Chondrocyte (in vitro differentiated cells): Measurements from ENCODE around the gene DHRSX. TPM values are rescaled to one million over a fixed set of nuclear protein-coding genes. Genes with fewer than 3 reads are reported as not detected.
"Not testable (repeated sequence)": the region's sequence is repeated elsewhere in the genome, so short reads cannot be mapped to it uniquely, and the experiment has no call there.

ENCODE experiments used
- DNase-seq: peaks from one replicate; pipeline ENCODE4 v3.0.0; 2021; ENCODE audit warnings: mixed read lengths, low spot score
- H3K27ac Mint-ChIP-seq: one replicate; pipeline ENCODE4 v1.8.0; 2021; ENCODE audit warnings: mild to moderate bottlenecking, moderate library complexity, mixed read lengths; ENCODE audit not compliant: unreplicated experiment
- H3K27me3 Mint-ChIP-seq: 2 replicates; pipeline ENCODE4 v1.8.0; 2021; ENCODE audit warnings: low read depth, mixed read lengths
- H3K36me3 Mint-ChIP-seq: 2 replicates; pipeline ENCODE4 v1.8.0; 2021; ENCODE audit warnings: low read depth, mixed read lengths
- H3K4me1 Mint-ChIP-seq: 2 replicates; pipeline ENCODE4 v1.8.0; 2021; ENCODE audit warnings: low read depth, mild to moderate bottlenecking, mixed read lengths
- H3K4me3 Mint-ChIP-seq: one replicate; pipeline ENCODE4 v1.8.0; 2021; ENCODE audit warnings: mild to moderate bottlenecking, moderate library complexity, mixed read lengths; ENCODE audit not compliant: unreplicated experiment
- H3K9me3 Mint-ChIP-seq: 2 replicates; pipeline ENCODE4 v1.8.0; 2021; ENCODE audit warnings: low read depth, mixed read lengths
- CTCF ChIP-seq: fragments of 200-600 bp; sonication (generic); IDR thresholded peaks from 2 replicates; pipeline ENCODE4 v1.5.0; 2021; ENCODE audit warnings: antibody characterized with exemption, mild to moderate bottlenecking, moderate library complexity
- total RNA-seq: library from RNA; stranded (reverse); gene quantifications from 3 replicates; pipeline ENCODE4 v1.2.1, GENCODE V29; 2021

Gene DHRSX
- total RNA-seq, 1 donor from 2014 or later: 35.2 TPM

DNA sequence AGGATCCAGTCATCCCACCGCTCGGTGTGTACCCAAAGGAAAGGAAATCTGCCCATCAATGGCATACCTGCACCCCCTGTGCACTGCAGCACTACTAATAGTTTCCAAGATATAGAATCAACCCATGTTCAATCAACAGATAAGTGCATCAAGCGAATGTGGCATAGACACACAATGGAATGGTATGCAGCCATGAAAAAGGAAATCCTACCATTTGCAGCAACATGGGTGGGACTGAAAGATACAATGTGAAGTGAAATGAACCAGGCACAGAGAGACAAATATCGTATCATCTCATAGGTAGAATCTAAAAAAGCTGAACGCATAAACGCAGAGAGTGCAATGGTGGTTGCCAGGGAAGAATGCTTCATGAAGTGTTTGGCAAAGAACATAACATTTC, 42.5 kb downstream of the DHRSX start:
- Mint-ChIP-seq H3K27me3 (no peaks in the 10 kb centered on the region), H3K9me3 (no peaks in the 10 kb centered on the region), H3K4me3 (no peak overlapping the region), H3K27ac (no peak overlapping the region), H3K4me1 (peaks cover 24% of the 10 kb centered on the region), H3K36me3 (peaks cover 3% of the 10 kb centered on the region)
- no peak for TF ChIP-seq CTCF
- DNase-seq: no peak

DNA sequence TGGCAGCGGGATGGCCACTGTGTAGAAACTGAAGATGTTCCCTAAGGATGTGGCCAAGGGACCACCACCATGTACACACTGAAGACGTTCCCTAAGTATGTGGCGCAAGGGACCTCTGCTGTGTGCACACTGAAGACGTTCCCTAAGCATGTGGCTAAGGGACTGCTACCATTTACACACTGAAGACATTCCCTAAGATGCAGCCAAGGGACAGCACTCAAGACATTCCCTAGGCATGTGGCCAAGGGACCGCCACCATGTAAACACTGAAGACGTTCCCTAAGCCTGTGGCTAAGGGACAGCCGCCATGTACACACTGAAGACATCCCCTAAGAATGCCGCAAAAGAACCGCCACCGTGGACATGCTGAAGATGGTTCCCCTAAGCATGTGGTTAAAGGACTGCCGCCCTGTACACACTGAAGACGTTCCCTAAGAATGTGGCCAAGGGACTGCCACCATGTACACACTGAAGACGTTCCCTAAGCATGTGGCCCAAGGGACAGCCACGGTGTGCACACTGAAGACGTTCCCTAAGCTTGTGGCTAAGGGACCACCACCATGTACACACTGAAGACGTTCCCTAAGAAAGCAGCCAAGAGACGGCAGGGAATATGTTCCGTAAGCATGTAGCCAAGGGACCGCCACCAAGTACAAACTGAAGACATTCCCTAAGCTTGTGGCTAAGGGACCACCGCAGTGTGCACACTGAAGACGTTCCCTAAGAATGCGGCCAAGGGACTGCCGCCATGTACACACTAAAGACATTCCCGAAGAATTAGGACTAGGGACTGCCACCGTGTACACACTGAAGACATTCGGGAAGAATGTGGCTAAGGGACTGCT, 43.3 kb downstream of the DHRSX start:
- Mint-ChIP-seq H3K4me3 (no peak overlapping the region), H3K4me1 (peaks cover 17% of the 10 kb centered on the region), H3K36me3 (peaks cover 3% of the 10 kb centered on the region), H3K27me3 (no peaks in the 10 kb centered on the region), H3K9me3 (no peaks in the 10 kb centered on the region), H3K27ac (no peak overlapping the region)
- no peak for TF ChIP-seq CTCF
- DNase-seq: no peak

DNA sequence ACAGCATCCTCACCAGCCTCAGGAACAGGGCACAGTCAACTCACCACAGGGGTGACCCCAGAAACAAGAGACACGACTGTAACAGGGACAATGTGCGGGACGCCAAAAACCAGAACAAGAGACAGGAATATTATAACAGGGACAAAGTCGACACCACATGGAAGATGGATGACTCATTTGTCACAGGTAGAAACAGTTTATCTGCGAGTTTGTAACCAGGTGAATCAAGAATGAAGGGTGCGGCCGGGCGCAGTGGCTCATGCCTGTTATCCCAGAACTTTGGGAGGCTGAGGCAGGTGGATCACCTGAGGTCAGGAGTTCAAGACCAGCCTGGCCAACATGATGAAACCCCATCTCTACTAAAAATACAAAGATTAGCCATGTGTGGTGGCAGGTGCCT, 44.7 kb downstream of the DHRSX start:
- H3K4me3 Mint-ChIP-seq, H3K9me3 Mint-ChIP-seq, H3K36me3 Mint-ChIP-seq, H3K27me3 Mint-ChIP-seq: not testable (repeated sequence)
- H3K27ac Mint-ChIP-seq: peak overlapping the region; percentile 13
- H3K4me1 Mint-ChIP-seq: peaks cover 13% of the 10 kb centered on the region
- DNase-seq: peak; percentile 47

GRCh38 chrX:2454620-2455019, 46.2 kb downstream of the DHRSX start:
- not testable (repeated sequence) for H3K9me3 Mint-ChIP-seq
- H3K4me1 Mint-ChIP-seq: peaks cover 23% of the 10 kb centered on the region

DNA sequence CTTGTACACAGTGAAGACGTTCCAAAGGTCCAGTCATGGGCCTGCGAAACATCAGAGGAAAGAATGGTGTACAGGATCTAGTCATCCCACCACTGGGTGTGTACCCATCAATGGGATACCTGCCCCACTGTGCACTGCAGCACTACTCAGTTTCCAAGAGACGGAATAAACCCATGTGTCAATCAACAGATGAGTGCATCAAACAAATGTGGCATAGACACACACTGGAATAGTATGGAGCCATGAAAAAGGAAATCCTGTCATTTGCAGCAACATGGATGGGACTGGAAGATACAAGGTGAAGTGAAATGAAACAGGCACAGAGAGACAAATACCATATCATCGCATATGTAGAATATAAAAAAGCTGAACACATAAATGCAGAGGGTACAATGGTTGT, 48.0 kb downstream of the DHRSX start:
- no peak for TF ChIP-seq CTCF
- no peak for DNase-seq
- peaks cover 23% of the 10 kb centered on the region for H3K4me1 Mint-ChIP-seq

More at GRCh38 chrX:2454620-2455019, 46.2 kb downstream of the DHRSX start:
- not testable (repeated sequence) for H3K36me3 Mint-ChIP-seq, H3K27ac Mint-ChIP-seq, H3K27me3 Mint-ChIP-seq, H3K4me3 Mint-ChIP-seq
- peak; percentile 7 for DNase-seq

DNA sequence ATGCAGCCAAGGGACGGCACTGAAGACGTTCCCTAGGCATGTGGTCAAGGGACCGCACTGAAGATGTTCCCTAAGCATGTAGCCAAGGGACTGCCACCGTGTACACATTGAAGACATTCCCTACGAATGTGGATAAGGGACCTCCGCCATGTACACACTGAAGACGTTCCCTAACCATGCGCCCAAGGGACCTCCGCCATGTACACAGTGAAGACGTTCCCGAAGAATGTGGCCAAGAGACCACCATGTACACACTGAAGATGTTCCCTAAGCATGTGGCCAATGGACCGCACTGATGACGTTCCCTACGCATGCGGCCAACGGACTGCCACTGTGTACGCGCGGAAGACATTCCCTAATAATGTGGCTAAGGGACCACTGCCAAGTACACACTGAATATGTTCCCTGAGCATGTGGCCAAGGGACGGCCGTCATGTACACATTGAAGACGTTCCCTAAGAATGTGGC, 48.4 kb downstream of the DHRSX start:
- H3K4me3 Mint-ChIP-seq: no peak overlapping the region
- H3K27ac Mint-ChIP-seq: no peak overlapping the region
- DNase-seq: peak; percentile 46
- H3K9me3 Mint-ChIP-seq: peaks cover 2% of the 10 kb centered on the region
- H3K27me3 Mint-ChIP-seq: no peaks in the 10 kb centered on the region
- peaks cover 2% of the 10 kb centered on the region for H3K36me3 Mint-ChIP-seq
- no peak for TF ChIP-seq CTCF
- H3K4me1 Mint-ChIP-seq: peaks cover 23% of the 10 kb centered on the region

More for the DNA sequence above, 48.0 kb downstream of the DHRSX start:
- H3K9me3 Mint-ChIP-seq: no peaks in the 10 kb centered on the region
- no peaks in the 10 kb centered on the region for H3K36me3 Mint-ChIP-seq
- H3K4me3 Mint-ChIP-seq: no peak overlapping the region
- H3K27me3 Mint-ChIP-seq: no peaks in the 10 kb centered on the region
- H3K27ac Mint-ChIP-seq: no peak overlapping the region
